D721Med (cell line): Measurements from ENCODE around the gene XKR7.

ENCODE experiments used
- DNase-seq: peaks from one replicate; pipeline ENCODE4 v3.0.0; 2011; ENCODE audit warnings: low spot score; ENCODE audit not compliant: insufficient read length
- FAIRE-seq: peaks from 2 replicates; lab custom pipeline; 2011; peaks lifted over from hg19 to GRCh38; lab: Jason Lieb, UNC
- TF ChIP-seq, protein P1 (sequence below): IDR thresholded peaks from 2 replicates; pipeline ENCODE4 v1.5.1; 2012; ENCODE audit warnings: mild to moderate bottlenecking, control low read depth; ENCODE audit not compliant: insufficient read depth; ENCODE audit errors: missing control alignments

Gene XKR7

GRCh38 chr20:32052778-32053362, 84.9 kb downstream of the XKR7 start:
- TF ChIP-seq, protein P1, sequence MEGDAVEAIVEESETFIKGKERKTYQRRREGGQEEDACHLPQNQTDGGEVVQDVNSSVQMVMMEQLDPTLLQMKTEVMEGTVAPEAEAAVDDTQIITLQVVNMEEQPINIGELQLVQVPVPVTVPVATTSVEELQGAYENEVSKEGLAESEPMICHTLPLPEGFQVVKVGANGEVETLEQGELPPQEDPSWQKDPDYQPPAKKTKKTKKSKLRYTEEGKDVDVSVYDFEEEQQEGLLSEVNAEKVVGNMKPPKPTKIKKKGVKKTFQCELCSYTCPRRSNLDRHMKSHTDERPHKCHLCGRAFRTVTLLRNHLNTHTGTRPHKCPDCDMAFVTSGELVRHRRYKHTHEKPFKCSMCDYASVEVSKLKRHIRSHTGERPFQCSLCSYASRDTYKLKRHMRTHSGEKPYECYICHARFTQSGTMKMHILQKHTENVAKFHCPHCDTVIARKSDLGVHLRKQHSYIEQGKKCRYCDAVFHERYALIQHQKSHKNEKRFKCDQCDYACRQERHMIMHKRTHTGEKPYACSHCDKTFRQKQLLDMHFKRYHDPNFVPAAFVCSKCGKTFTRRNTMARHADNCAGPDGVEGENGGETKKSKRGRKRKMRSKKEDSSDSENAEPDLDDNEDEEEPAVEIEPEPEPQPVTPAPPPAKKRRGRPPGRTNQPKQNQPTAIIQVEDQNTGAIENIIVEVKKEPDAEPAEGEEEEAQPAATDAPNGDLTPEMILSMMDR: no peak
- no peak for DNase-seq
- FAIRE-seq: no peak
